PFSK-1 (cell line): ENCODE measurements around the gene NIPBL.

Experiments used
- POLR2AphosphoS5 ChIP-seq: IDR thresholded peaks from 2 replicates; pipeline ENCODE4 v1.6.1; 2012; ENCODE audit warnings: low read depth, mild to moderate bottlenecking, control low read depth, low read length, moderate library complexity
- REST ChIP-seq, 2 experiments: IDR thresholded peaks; 2 replicates each; pipeline versions ENCODE4 v1.6.1 to v1.8.0; 2011 to 2012; ENCODE audit warnings: low read depth in 2 of 2, low read length in 2 of 2, control low read depth in 1 of 2, inconsistent platforms in 1 of 2, mild to moderate bottlenecking in 1 of 2, moderate library complexity in 1 of 2; ENCODE audit not compliant: insufficient read depth in 1 of 2
- TAF1 ChIP-seq: IDR thresholded peaks from 2 replicates; pipeline ENCODE4 v1.6.1; 2012; ENCODE audit warnings: low read length, control low read depth, borderline replicate concordance; ENCODE audit not compliant: insufficient read depth

GRCh38 chr5:36854402-36855140, 22.0 kb upstream of the NIPBL start:
- TF ChIP-seq REST (IDR thresholded peaks at IDR 0.05; ENCODE audit: insufficient read depth in 1 of 2, low read depth in 2 of 2, low read length in 2 of 2) (no peak), TAF1 (no peak), POLR2AphosphoS5 (no peak)
